Uterus (tissue), 2 donors: Measurements from ENCODE around the gene OR2AG2.

Source experiments
- CTCF ChIP-seq, 4 experiments: fragments of 200-600 bp in 2 of 4; fragments of 450-650 bp in 2 of 4; sonication (generic) in 2 of 4; IDR thresholded peaks; one replicate each; pipeline ENCODE4 v1.5.1; 2016 to 2019; ENCODE audit warnings: antibody characterized with exemption in 4 of 4, mild to moderate bottlenecking in 2 of 4, moderate library complexity in 1 of 4
- POLR2A ChIP-seq, 2 donors: fragments of 450-650 bp; IDR thresholded peaks; one replicate each; pipeline ENCODE4 v1.6.1; 2016; ENCODE audit warnings: antibody characterized with exemption in 2 of 2, mild to moderate bottlenecking in 1 of 2, moderate library complexity in 1 of 2

DNA sequence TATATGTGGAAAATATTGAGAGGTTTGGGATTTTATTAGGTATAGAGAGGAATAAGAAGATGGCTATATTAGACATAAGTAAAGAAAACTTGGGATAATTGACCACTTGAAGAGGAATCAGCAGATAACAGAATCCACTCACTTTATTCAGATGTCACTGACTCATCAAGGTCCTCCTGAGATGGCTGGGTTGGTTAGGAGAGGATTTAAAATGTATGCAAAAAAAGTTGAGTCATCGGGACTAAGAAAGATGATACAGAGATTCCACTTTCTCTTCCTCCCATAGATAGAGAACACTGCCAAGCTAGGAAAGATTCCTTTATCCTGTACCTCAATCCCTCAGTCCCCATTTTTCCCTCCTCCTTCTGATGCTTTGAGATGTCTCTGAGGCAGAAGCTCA is 27.6 kb upstream of the OR2AG2 start, which contains the start of gene OR6A2:
- TF ChIP-seq CTCF (IDR thresholded peaks at IDR 0.05), result no peak
- TF ChIP-seq POLR2A (IDR thresholded peaks at IDR 0.05), result no peak
